Prostate gland (tissue), 2 donors: ENCODE results near the gene DMXL1.

Experiments
- POLR2A ChIP-seq: fragments of 450-650 bp; IDR thresholded peaks from one replicate; pipeline ENCODE4 v1.6.1; 2016; ENCODE audit warnings: antibody characterized with exemption, mild to moderate bottlenecking
- POLR2AphosphoS5 ChIP-seq: sonication (generic); formaldehyde crosslinking; IDR thresholded peaks from one replicate; pipeline ENCODE4 v1.6.1; 2017; ENCODE audit warnings: antibody characterized with exemption
- TF ChIP-seq, protein P1 (sequence below), 4 experiments: fragments of 200-600 bp in 2 of 4; fragments of 450-650 bp in 2 of 4; sonication (generic) in 2 of 4; IDR thresholded peaks; 1 replicate in 3 of 4; 2 replicates in 1 of 4; pipeline ENCODE4 v1.5.1; 2016 to 2019; ENCODE audit warnings: antibody characterized with exemption in 4 of 4, mild to moderate bottlenecking in 2 of 4, moderate library complexity in 2 of 4

- TF ChIP-seq, protein P1, sequence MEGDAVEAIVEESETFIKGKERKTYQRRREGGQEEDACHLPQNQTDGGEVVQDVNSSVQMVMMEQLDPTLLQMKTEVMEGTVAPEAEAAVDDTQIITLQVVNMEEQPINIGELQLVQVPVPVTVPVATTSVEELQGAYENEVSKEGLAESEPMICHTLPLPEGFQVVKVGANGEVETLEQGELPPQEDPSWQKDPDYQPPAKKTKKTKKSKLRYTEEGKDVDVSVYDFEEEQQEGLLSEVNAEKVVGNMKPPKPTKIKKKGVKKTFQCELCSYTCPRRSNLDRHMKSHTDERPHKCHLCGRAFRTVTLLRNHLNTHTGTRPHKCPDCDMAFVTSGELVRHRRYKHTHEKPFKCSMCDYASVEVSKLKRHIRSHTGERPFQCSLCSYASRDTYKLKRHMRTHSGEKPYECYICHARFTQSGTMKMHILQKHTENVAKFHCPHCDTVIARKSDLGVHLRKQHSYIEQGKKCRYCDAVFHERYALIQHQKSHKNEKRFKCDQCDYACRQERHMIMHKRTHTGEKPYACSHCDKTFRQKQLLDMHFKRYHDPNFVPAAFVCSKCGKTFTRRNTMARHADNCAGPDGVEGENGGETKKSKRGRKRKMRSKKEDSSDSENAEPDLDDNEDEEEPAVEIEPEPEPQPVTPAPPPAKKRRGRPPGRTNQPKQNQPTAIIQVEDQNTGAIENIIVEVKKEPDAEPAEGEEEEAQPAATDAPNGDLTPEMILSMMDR (IDR thresholded peaks at IDR 0.05): no peak
- TF ChIP-seq POLR2A: no peak
- TF ChIP-seq POLR2AphosphoS5: no peak
Observed at GRCh38 chr5:119022773-119023172, 48.1 kb upstream of the DMXL1 start.
